ENCODE measurements around the gene LHX6. TPM values are rescaled to one million over a fixed set of nuclear protein-coding genes. Genes with fewer than 3 reads are reported as not detected.

LHX6 gene
- total and polyA plus RNA-seq, 2 of the 13 experiments (the other 11 are each of a cell fraction or from before 2014, with no cell fraction given): 1.1 to 1.3 TPM

GRCh38 chr9:122179690-122180074 is 49.1 kb downstream of the LHX6 start (continued):
- no peak for TF ChIP-seq ZUFSP (CRISPR knock-in tag; IDR thresholded peaks at IDR 0.05; ENCODE audit: borderline replicate concordance)
- peak; percentile 70; the same call in 1 of the 2 replicates for TF ChIP-seq ARID5B (CRISPR knock-in tag; IDR thresholded peaks at IDR 0.05)
- TF ChIP-seq ZNF879 (CRISPR knock-in tag; IDR thresholded peaks at IDR 0.05): no peak
- TF ChIP-seq RXRB (CRISPR knock-in tag; IDR thresholded peaks at IDR 0.05; ENCODE audit: borderline replicate concordance): no peak
- no peak for TF ChIP-seq ZNF468 (CRISPR knock-in tag; IDR thresholded peaks at IDR 0.05)
- no peak for TF ChIP-seq SOX6 (IDR thresholded peaks at IDR 0.05)
- TF ChIP-seq SOX6 (CRISPR knock-in tag; IDR thresholded peaks at IDR 0.05): peak; percentile 49; the same call in 1 of the 2 replicates
- TF ChIP-seq ZBTB1 (CRISPR knock-in tag; IDR thresholded peaks at IDR 0.05; ENCODE audit: borderline replicate concordance): no peak
- TF ChIP-seq DBP (CRISPR knock-in tag; IDR thresholded peaks at IDR 0.05; ENCODE audit: not compliant biosample characterization): no peak
- TF ChIP-seq ERF (CRISPR knock-in tag; IDR thresholded peaks at IDR 0.05): no peak
- TF ChIP-seq SMARCC2 (IDR thresholded peaks at IDR 0.05): no peak
- no peak for TF ChIP-seq ZBTB8A (CRISPR knock-in tag; IDR thresholded peaks at IDR 0.05; ENCODE audit: borderline replicate concordance, low read depth)
- no peak for TF ChIP-seq ZBTB33 (CRISPR knock-in tag; IDR thresholded peaks at IDR 0.05)
- TF ChIP-seq NKX3-1 (CRISPR knock-in tag; IDR thresholded peaks at IDR 0.05): no peak
- TF ChIP-seq HOXA7 (CRISPR knock-in tag; IDR thresholded peaks at IDR 0.05): no peak
- no peak for TF ChIP-seq PLRG1 (conservative IDR thresholded peaks at IDR 0.05)
- TF ChIP-seq ZNF747 (CRISPR knock-in tag; IDR thresholded peaks at IDR 0.05; ENCODE audit: borderline replicate concordance): no peak
- no peak for TF ChIP-seq CEBPG (CRISPR knock-in tag; IDR thresholded peaks at IDR 0.05)
- no peak for TF ChIP-seq ZFP41 (CRISPR knock-in tag; IDR thresholded peaks at IDR 0.05; ENCODE audit: borderline replicate concordance)
- TF ChIP-seq MEIS2 (CRISPR knock-in tag; IDR thresholded peaks at IDR 0.05): no peak
- no peak for TF ChIP-seq BRF2 (CRISPR knock-in tag; IDR thresholded peaks at IDR 0.05)
- TF ChIP-seq MTERF4 (CRISPR knock-in tag; IDR thresholded peaks at IDR 0.05): no peak

Measured in HepG2 (cell line).